NCI-H345 treated with DMSO at 0.1 percent for 48 hours (cell line): ENCODE data around the gene TECPR2.
"Not testable (repeated sequence)": the region's sequence is repeated elsewhere in the genome, so short reads cannot be mapped to it uniquely, and the experiment has no call there.

ENCODE experiments used
- DNase-seq: peaks from one replicate; lab custom pipeline; 2025; ENCODE audit not compliant: unreplicated experiment; lab: John Stamatoyannopoulos, UW

TECPR2 gene

GRCh38 chr14:102508410-102508773 lies 145.7 kb downstream of the TECPR2 start:
- DNase-seq = no peak

DNA sequence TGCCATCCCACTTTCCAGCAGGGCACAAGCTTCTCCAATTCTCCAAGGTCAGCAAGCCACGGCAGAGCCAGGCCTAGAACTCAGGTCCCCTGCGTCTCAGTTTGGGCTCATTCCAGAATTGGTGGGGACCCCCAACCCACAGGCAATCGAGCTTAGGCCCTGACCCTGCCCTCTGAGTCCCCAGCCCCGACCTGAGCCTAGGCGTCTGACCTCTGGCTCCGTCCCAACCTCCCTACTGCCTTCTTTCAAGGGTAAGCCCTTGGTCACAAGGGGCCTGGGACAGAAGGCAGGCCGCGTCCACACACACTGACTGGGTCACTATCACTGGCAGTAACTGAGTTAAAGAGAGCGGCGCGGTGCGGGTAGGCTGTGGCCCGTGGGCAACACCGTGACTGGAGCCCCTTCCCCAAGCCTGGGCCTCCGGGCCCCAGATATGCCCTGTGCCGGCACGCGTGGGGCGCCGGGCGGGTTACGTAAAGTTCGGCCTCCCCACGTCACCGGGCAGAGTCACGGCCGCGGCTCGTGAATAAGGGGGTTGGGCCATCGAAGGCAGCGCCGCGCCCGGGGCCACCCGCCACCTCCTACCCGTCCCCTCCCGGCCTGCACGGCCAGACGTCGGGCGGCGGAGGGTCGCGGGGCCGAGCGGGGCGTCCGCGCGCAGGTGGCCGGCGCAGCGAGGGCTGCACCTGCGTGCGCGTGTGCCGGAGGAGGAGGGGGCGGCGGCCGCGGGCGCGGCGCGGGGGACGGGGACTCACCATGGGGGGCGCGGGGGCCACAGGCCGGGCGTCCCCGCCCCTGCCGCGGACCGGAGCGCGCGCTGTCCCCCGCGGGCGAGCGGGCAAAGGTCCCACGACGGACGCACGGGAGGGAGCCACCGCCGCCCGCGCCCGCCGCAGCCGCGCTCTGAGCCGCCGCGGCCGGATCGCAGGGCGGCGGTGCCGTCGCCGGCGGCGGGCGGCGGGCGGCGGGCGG lies 146.3 kb downstream of the TECPR2 start:
- DNase-seq = no peak

GRCh38 chr14:102509746-102510615 lies 147.2 kb downstream of the TECPR2 start, which contains the start of gene ANKRD9:
Gene ANKRD9 (minus strand): TSS chr14:102509776. CDS start chr14:102507889, 1,887 bp downstream.
- DNase-seq = peak; percentile 74

- DNase-seq = no peak
Measured at GRCh38 chr14:102510616-102511520, 148.1 kb downstream of the TECPR2 start.

DNA sequence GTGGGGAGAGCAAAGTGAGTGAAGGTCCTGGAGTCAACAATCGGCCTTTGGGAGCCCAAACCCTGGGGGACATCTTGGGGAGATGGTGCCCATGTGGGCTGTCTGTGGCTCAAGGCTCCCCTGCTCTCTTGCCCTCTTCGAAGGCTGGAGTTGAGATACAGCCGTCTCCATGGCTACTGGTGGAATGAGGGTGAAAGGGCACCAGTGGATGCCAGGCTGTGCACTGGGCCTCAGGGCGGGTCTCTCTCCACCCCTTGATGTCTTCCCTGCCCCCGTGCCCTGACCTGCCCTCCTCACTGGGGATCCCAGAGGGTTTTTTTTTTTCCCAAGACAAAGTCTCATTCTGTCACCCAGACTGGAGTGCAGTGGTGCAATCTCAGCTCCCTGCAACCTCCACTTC lies 148.8 kb downstream of the TECPR2 start:
- no peak for DNase-seq

- DNase-seq = no peak
Measured at GRCh38 chr14:102512793-102513300, 150.1 kb downstream of the TECPR2 start.

- DNase-seq = no peak
Measured at GRCh38 chr14:102513899-102514772, 151.4 kb downstream of the TECPR2 start.

GRCh38 chr14:102514987-102515733 lies 152.4 kb downstream of the TECPR2 start:
- DNase-seq = no peak

DNA sequence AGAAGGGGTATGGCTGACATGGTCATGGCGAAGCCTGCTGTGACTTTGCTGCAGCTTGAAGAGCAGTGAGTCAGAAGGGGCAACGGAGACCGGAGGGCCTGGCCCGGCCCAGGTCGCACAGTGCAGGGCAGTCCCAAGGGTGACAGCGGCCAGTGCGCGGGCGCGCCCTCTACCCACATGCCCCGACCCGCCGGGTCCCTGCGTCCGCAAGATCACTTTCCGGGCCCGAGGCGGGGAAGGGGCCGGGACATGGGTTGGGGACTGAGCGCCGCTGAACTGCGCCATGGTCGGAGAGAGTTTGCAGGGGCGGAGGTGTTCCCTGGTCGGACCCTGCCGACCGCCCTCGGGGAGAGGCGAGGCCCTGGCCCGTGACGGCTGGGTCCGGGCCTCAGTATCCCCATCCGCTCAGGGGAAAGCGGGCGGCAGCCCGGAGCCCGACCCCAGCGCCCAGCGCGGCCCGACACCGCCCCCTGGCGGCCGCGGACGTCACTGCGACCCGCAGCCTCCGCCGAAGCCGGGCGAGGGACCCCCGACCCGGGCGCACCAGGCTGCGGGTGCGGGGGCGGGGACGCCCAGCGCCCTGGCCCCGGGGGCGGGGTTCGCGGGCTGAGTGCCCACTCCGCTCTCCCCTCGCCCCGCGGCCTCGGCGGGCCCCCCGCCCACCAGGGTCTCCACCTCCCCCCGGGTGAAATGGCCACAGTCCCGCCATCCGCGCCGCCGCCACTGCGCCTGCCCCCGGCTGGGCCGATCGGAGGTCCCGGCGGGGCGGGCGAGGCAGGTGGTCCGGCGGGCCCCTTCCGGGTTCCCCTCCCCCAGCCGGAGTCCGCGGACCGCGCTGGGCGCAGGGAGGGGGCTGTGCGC lies 154.0 kb downstream of the TECPR2 start:
- DNase-seq = peak; percentile 33

- DNase-seq = no peak
Measured at GRCh38 chr14:102517392-102518062, 154.8 kb downstream of the TECPR2 start.

DNA sequence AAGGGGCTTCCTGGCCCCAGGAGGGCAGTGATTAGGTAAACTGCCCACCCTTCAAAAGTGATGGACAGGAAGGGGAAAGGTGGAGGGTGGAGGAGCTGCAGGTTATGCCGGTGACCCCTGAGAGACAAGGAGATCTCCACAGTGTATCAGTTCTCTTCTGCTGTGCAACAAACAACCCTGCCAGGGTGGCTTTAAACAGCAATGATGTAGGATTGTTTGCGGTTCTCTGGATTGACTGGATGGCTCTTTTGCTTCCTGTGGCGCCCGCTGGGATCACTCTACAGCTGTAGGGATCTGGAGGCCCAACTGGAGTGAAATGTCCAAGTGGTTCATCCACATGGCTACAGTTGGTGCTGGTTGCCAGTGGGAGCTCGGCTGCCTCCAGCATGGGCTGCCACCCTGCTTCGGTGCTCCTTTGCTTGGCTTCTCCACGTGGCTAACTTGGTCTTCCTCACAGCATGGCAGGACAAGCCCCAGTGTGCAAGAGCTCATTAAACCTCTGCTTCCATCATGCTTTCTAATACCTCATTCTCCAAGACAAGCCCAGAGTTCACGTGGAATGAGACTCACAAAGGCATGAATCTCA lies 155.4 kb downstream of the TECPR2 start:
- DNase-seq = no peak

- DNase-seq = not testable (repeated sequence)
Measured at GRCh38 chr14:102519709-102520108, 157.0 kb downstream of the TECPR2 start.

GRCh38 chr14:102523200-102523568 lies 160.4 kb downstream of the TECPR2 start:
- DNase-seq = no peak

- DNase-seq = no peak
Measured at GRCh38 chr14:102523569-102524450, 161.1 kb downstream of the TECPR2 start.

- DNase-seq = peak; percentile 96
Measured at GRCh38 chr14:102524451-102525218, 161.9 kb downstream of the TECPR2 start.
